Endothelial cell of hepatic sinusoid (primary cell): ENCODE measurements around the gene ESYT3.

ENCODE experiments used
- in situ Hi-C: cut with HindIII; loops from 2 replicates; pipeline ENCODE4 v1.10.0; 2017; ENCODE audit warnings: low sequenced_read_pairs

The ESYT3 gene

DNA sequence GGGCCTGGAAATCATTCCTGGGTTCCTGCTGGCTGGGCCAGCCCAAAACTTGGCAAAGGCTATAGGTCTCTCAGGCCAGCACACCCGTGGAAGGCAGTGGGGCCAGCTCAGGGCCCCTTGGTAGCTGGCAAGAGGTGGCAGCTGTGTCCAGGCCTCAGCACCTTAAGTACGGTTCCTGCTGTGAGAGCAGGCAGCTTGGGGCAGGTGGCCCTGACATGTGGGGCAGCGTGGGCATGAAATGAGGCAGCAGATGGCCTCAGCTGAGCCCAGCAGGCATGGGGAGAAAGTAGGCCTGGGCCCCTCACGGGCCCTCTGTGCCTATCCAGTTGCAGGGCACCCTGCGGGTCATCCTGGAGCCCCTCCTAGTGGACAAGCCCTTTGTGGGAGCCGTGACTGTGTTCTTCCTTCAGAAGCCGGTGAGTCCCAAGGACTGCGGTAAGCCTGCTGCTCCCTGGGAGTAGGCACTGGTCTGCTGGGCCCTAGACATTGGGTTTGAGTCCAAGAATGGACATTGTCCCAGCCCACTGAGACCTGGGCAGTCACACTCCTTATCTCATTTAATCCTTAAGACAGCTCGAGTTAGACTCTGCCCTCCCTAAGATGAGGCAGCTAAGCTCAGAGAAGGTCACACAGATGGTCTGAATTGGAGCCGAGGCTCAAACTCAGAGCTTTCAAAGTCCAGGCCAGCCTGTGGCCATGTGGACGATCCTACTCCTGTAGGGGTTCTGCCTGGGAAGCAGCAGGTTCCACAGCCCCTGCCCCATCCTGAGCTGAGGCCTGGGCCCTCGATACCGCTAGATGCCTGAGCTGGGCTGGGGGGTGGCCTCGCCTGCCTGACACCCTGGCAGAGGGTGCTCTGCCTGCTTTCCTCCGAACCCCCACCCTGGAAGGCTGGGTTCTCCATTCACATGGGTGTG, 25.5 kb downstream of the ESYT3 start:
- in situ Hi-C loops, result no loop called here

DNA sequence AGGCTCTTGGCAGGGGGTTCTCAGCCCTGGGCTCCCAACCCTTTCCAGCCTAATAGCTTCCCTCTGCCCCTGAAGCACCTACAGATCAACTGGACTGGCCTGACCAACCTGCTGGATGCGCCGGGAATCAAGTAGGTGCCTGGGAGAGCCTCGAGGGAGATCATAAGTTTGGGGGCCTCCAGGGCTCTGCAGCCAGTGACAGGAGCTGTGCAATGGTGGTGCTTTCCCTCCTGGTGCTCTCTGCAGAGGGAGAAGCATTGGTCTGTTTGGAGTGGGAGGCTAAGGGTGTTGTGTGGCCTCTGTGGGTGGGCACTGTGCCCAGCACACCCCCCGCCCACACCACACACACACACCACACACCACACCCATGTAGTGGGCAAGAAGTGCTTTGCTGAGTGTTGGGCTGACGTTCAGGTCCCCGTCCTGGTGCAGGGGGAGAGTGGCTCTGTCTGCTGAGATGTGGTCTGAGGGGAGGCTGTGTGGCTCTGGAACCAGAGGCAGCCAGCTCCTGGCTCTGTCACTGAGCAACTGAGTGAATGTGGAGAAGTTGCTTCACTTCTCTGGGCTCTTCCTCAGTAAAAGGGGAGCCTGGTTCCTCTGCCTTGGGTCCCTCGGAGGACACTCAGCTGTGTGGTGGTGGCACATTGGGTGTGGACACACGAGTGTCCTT, 26.3 kb downstream of the ESYT3 start:
- in situ Hi-C loops, result no loop called here

DNA sequence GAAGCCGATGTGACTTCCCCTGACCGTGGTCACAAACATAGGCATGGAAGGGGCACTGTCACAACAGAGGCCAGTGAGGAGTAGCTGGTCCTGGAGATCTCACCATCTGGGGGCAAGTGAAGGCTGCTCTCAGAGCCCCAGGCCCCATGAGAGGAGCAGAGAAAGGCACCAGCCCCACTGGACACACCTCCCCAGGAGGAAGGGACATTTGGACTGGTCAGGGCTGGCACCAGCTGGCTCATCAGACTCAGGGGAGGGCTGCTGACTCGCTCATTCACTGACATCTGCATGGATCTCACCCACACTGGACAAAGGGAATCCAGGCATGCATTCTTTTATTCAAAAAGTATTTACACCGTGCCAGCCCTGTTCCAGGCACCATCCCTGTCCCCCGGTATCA, 26.8 kb downstream of the ESYT3 start:
- in situ Hi-C loops, result no loop called here

DNA sequence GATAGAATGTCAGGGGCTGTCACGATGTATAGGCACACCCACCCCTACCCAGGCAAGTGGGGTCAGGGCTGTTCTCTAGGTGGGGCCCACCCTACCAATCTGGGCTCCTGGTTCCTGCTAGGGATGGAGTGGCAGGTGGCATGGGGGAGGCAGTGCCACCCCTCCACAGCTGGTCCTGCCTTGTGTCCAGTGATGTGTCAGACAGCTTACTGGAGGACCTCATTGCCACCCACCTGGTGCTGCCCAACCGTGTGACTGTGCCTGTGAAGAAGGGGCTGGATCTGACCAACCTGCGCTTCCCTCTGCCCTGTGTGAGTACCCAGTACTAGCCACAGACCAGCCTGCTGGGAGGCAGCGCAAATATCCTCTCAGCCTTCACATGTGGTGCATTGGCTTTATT, 27.5 kb downstream of the ESYT3 start:
- in situ Hi-C loops, result no loop called here

DNA sequence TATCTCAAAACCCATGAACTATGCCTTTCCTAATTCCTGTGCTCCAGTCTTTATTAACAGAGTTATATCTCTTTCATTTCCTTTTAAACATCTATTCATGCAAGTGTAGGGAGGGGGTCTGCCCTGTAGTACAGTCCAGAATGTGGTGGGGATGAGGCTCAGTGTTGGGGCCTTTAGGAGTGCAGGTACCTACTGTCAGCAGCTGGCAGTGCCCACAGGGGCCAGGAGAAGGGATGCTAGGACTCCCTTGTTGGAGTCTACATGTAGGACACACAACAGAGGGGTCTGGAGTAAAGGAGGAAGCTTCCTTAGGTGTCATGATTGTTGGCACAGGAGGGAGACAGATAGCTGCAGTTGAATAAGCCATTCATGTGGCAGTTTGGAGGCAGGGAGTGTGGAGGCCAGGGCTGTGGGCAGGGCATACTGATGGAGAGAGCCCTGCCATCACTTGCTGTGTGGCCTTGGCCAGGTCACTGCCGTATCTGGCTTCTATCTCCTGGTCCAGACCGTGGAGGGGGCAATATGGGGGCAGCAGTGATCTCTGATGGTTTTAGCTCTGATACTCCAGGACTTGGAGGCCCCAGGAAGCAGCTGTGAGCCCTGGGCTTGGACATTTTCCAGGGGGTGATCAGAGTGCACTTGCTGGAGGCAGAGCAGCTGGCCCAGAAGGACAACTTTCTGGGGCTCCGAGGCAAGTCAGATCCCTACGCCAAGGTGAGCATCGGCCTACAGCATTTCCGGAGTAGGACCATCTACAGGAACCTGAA, 29.5 kb downstream of the ESYT3 start:
- in situ Hi-C loops, result no loop called here

DNA sequence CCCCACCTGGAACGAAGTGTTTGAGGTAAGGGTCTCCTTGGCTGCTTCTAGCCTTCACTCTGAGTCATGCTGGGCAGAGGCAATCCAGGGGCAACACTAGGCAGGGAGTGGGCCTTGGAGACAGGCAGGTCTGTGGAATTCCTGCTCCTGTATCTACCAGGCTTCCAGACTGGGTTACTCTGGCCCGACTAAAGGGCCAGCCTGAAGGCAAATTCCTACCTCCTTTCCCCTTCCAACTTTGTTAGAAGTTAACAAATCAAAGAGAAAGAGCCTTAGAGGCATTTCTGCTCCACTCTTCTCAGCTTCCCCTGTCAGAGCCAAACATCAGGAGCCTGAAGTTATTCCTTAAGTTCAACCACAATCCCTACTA, 30.1 kb downstream of the ESYT3 start:
- in situ Hi-C loops, result no loop called here

DNA sequence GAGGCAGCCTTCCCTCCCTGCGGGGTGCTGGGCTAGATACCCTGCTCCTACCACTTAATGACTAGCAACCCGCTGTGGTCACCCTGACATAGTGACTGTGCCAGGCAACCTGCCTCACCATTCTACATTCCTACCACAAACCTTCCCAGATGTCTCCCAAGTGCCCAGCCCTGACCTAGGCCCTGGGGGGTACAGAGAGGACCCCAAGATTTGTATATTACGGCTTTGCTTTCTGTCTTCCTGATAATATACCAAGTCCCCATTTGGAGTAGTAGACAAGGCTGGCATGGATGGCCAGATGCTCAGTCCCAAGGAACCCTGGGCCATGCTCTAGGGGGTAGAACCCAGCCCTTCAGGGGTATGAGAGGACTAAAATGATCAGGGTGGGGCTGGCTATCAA, 31.0 kb downstream of the ESYT3 start:
- in situ Hi-C loops, result no loop called here

DNA sequence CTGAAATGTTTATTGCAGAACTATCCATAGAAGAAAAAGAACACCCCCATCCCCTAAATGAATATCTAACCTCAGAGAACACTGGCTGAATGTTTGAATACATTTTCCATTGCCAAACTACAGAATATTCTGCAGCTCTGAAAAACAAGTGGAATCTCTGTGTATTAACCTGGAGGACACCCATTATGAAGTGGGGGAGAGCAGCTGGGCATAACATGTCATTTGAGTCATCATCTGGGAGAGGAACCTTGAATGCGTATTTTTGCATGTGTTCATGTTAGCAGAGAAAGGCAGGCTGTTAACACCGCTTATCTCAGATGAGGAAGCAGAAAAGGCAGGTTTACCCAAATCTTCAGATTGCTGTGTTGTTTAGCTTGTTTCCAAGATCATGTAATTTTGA, 31.5 kb downstream of the ESYT3 start:
- in situ Hi-C loops, result no loop called here

DNA sequence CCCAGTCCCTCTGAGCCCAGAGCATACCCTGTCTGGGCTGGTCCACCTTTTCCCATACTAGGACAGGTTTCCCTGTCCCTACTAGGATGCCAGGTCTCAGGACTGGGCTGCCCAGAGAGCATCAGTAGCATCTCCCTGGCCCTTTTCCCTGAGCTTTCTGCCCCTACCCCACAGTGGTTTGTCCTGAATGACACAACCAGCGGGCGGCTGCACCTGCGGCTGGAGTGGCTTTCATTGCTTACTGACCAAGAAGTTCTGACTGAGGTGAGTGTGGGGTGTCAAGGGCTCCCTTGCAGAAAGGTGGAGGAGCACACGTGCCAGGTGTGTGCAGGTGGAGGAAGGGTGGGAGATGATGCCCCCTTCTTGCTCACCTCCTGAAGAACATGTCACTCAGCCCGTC, 33.5 kb downstream of the ESYT3 start:
- in situ Hi-C loops, result no loop called here

DNA sequence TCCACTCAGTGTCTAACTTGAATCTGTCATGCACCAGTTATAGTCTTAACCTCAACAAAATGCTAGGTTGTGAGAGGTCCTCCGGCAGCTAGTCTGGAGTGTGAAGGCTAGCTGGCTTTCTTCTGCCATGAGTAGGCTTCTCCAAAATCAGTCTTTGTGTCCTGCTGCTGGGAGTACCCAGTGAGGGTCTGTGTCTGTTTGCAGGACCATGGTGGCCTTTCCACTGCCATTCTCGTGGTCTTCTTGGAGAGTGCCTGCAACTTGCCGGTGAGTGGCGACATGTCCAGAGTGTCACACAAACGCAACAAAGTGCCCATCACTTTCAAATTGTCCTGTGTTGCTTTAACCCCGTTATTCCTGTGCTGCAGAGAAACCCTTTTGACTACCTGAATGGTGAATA, 34.0 kb downstream of the ESYT3 start:
- in situ Hi-C loops, result no loop called here

DNA sequence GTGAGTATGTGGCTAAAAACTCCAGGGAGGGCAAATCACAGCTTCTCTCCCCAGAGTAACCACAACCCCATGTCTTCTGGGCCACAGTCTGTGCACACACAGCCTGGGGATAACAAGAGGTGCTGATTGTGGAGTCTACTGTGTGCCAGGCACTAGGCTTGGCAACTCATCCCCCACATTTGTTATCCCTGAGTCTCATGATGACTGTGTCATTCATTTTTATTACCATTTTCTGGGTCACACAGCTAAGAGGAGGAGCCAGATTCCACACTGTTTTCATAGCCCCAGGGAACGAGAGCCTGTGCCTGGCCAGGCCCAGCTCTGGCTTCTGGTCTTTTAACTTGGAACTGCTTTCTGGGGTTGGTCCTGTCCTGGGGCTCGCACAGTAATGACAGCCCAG, 34.5 kb downstream of the ESYT3 start:
- in situ Hi-C loops, result no loop called here

DNA sequence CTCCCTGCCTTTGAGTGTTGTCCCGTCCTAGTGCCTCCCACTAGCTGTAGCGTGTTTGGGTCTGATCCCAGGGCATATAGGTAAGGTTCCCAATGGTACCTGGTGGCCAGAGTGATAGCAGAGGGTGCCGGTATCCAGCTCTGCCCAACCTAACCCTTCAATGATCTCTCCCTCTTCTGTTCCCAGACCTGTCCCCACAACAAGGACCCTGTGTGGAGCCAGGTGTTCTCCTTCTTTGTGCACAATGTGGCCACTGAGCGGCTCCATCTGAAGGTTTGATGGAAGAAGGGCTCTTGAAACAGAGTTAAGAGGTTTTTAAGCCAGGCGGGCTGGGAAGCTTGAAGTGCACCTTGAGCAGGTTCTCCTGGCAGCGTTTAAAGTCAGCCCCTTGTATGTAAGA, 35.5 kb downstream of the ESYT3 start:
- in situ Hi-C loops, result loop anchor here (10.0 kb wide), 1 partner anchor 455 kb away; no protein-coding TSS in a partner anchor

DNA sequence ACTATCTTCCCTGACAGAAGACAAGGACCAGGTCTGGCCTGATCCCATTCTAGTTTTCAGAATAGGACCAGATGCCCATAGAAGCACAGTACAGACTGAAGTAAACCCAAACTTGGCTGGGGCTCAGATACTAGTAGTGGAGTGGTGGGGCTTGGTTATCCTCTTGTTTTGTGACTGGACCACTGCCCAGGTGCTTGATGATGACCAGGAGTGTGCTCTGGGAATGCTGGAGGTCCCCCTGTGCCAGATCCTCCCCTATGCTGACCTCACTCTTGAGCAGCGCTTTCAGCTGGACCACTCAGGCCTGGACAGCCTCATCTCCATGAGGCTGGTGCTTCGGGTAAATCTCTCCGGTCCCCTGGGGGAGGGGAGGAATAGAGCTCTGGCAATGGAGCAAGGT, 36.3 kb downstream of the ESYT3 start:
- in situ Hi-C loops, result loop anchor here (10.0 kb wide), 1 partner anchor 454 kb away; no protein-coding TSS in a partner anchor

DNA sequence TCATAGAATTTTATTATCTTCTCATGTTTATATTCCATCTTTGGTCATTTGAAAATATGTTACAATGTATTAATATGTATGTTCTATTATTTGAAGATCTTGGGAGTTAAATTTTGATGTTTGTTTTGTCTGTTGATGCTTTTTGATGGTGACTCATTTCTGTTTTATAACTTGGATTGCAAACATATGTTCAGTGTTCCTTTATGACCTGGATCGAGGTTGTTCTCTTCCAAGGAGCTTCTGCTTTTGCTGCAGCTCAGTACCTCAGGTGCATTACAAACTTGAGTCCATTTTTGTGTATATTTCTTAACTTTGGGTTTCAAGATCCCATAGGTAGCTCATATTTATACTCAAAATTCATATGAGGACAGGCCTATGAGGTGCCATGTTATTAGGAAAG, 37.1 kb downstream of the ESYT3 start:
- in situ Hi-C loops, result loop anchor here (10.0 kb wide), 1 partner anchor 453 kb away; no protein-coding TSS in a partner anchor

DNA sequence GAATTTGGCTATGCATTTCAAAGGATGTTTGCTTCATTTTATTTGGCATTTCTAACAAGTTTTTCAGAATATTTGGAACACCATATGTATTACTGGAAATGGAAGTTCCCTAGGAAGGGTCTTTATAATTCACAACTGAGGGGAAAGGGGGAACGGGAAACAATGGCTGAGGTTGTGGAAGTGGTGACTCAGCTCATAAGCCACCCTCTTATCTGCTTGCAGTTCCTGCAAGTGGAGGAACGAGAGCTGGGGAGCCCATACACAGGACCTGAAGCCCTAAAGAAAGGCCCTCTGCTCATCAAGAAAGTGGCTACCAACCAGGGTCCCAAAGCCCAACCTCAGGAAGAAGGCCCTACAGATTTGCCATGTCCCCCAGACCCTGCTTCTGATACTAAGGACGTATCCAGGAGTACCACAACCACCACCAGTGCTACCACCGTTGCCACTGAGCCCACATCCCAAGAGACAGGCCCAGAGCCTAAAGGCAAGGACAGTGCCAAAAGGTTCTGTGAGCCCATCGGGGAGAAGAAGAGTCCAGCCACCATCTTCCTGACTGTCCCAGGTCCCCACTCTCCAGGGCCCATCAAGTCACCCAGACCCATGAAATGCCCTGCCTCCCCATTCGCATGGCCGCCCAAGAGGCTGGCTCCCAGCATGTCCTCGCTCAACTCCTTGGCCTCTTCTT, 37.9 kb downstream of the ESYT3 start:
- in situ Hi-C loops, result loop anchor here (10.0 kb wide), 1 partner anchor 453 kb away; no protein-coding TSS in a partner anchor

DNA sequence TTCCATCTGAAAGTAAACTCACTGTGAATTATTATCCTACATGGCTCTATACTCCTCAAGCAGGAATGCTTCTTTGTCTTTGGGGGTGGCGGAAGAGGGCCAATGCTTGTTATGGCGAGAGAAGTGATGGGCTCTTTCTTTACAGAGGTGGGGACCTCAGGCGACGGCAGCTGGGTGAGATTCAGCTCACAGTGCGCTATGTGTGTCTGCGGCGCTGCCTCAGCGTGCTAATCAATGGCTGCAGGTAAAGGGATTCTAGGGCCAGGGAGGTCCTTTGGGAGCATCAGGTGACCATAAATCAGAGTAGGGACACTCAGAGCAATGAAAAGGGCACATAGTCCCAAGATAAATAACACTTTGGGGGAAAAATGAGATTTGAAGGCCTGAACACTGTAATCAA, 39.0 kb downstream of the ESYT3 start:
- in situ Hi-C loops, result loop anchor here (10.0 kb wide), 1 partner anchor 451 kb away; no protein-coding TSS in a partner anchor

DNA sequence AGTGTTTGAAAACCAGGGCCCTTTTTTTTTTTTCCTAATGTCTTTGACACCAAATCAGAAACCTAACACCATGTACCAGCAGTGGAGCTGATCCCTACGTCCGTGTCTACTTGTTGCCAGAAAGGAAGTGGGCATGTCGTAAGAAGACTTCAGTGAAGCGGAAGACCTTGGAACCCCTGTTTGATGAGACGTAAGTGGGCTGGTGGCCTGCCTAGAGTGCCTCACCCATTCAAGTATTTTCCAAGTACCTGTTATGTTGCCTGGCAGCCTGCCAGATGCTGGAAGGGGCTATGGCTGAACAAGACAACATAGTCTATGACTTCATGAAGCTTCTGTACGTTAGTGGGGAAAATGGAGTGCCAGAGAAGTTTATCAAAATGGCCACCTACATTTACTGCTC, 39.7 kb downstream of the ESYT3 start:
- in situ Hi-C loops, result loop anchor here (10.0 kb wide), 1 partner anchor 451 kb away; no protein-coding TSS in a partner anchor

DNA sequence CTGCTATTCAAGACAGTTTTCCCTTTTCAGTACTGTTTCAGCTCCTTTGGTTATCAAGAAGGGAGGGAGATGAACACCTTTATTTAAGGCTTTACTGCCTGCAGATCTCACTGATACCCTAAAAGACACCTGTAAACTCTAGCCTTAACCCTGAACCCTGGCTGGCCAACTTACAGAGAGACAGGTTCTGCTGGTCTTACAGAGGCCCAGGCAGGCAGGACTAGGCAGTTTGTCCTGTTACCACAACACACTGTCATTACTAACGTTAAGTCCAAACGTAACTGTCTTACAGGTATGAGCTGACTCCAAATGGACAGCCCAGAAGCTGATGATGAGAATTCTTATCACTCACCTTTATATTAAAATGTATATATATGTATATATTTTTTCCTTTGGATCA, 42.1 kb downstream of the ESYT3 start:
- in situ Hi-C loops, result loop anchor here (10.0 kb wide), 1 partner anchor 448 kb away; no protein-coding TSS in a partner anchor

DNA sequence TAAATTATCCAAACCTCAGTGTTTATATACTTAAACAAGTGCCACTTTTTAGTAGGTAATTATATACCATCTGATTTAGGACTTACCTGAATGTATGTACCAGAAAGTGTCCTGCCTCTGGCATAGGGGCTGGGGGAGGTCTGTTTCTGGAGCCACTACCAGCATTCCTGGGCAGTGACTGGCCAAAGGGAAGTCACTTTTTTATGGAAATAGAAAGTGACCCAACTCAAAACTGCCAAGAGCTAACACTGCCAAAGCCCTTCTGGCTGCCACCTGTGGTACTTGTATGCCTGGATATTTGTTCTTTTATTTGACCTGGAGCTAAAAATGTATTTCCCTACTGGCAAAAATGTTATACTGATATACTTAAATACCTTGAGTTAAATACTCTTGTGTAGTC, 42.7 kb downstream of the ESYT3 start:
- in situ Hi-C loops, result loop anchor here (10.0 kb wide), 1 partner anchor 448 kb away; no protein-coding TSS in a partner anchor

DNA sequence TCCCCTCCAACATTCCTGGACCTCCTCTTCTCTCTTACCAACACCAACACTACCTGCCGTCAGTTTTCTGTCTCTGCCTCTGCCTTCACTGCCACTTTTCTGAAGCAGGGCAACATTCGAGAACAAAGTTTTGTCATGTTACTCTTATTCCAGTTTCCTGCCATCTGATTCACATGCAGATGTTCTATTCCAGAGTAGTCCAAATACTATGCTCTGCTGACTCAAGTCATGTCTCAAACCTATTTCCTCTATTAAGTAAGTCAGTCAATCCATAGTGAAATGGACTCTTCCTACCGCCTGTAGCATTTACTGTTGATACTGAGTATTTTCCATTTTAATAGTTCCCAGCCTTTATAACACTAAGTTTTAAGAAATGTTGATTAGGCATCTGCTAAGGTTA, 43.4 kb downstream of the ESYT3 start:
- in situ Hi-C loops, result loop anchor here (10.0 kb wide), 1 partner anchor 447 kb away; no protein-coding TSS in a partner anchor
